RWPE2 (cell line): ENCODE measurements around the gene ARHGEF3.

Experiments
- ATAC-seq: fragments of 200-7000 bp; cut with Tn5 transposase; 3 replicates; pipeline ENCODE4 v1.9.1; 2021; ENCODE audit warnings: low read depth
- DNase-seq: peaks from one replicate; pipeline ENCODE4 v3.0.0-alpha.2; 2020; ENCODE audit warnings: low spot score
- H3K27ac ChIP-seq: fragments of 450-650 bp; 2 replicates; pipeline ENCODE4 v1.5.1; 2017; ENCODE audit warnings: mild to moderate bottlenecking; ENCODE audit not compliant: poor library complexity, severe bottlenecking
- H3K27me3 ChIP-seq: fragments of 250-450 bp; sonication (Bioruptor Pico); 2 replicates; pipeline ENCODE4 v1.5.1; 2021; ENCODE audit warnings: mild to moderate bottlenecking, moderate library complexity; ENCODE audit not compliant: insufficient read depth, poor library complexity, severe bottlenecking
- H3K36me3 ChIP-seq: fragments of 250-450 bp; sonication (Bioruptor Pico); 2 replicates; pipeline ENCODE4 v1.5.1; 2020; ENCODE audit warnings: low read depth, mild to moderate bottlenecking, moderate library complexity
- H3K4me1 ChIP-seq: fragments of 250-450 bp; sonication (Bioruptor Pico); 2 replicates; pipeline ENCODE4 v1.5.1; 2021; ENCODE audit warnings: mild to moderate bottlenecking, moderate library complexity; ENCODE audit not compliant: insufficient read depth, poor library complexity, severe bottlenecking
- H3K4me3 ChIP-seq: fragments of 250-450 bp; sonication (Bioruptor Pico); 2 replicates; pipeline ENCODE4 v1.5.1; 2021; ENCODE audit warnings: mild to moderate bottlenecking, moderate library complexity; ENCODE audit not compliant: severe bottlenecking
- H3K9me3 ChIP-seq: fragments of 250-450 bp; sonication (Bioruptor Pico); 2 replicates; pipeline ENCODE4 v1.5.1; 2021; ENCODE audit warnings: mild to moderate bottlenecking, moderate library complexity; ENCODE audit not compliant: severe bottlenecking
- CTCF ChIP-seq: fragments of 450-650 bp; IDR thresholded peaks from one replicate; pipeline ENCODE4 v1.5.1; 2017; ENCODE audit warnings: mild to moderate bottlenecking, moderate library complexity; ENCODE audit not compliant: poor library complexity, severe bottlenecking

Gene ARHGEF3

GRCh38 chr3:56754741-56755417 lies 46.9 kb downstream of the ARHGEF3 start:
- DNase-seq (no peak), ATAC-seq (no peak)
- no peaks in the 10 kb centered on the region for H3K27me3 ChIP-seq
- no peak overlapping the region for H3K4me3 ChIP-seq
- H3K36me3 ChIP-seq = peaks cover 14% of the 10 kb centered on the region
- H3K27ac ChIP-seq = no peak overlapping the region
- TF ChIP-seq CTCF = no peak
- no peaks in the 10 kb centered on the region for H3K9me3 ChIP-seq
- peaks cover 6% of the 10 kb centered on the region for H3K4me1 ChIP-seq

- Histone ChIP-seq H3K9me3 (no peaks in the 10 kb centered on the region), H3K27ac (no peak overlapping the region), H3K36me3 (peaks cover 24% of the 10 kb centered on the region), H3K27me3 (no peaks in the 10 kb centered on the region), H3K4me3 (no peak overlapping the region), H3K4me1 (peaks cover 4% of the 10 kb centered on the region)
- DNase-seq (no peak), ATAC-seq (no peak)
- no peak for TF ChIP-seq CTCF
Observed at GRCh38 chr3:56753206-56753820, 48.4 kb downstream of the ARHGEF3 start.

GRCh38 chr3:56751056-56751707 lies 50.6 kb downstream of the ARHGEF3 start:
- H3K9me3 ChIP-seq = no peaks in the 10 kb centered on the region
- no peak; the same call in 2 of the 3 replicates for ATAC-seq
- no peaks in the 10 kb centered on the region for H3K27me3 ChIP-seq
- DNase-seq = no peak
- H3K4me1 ChIP-seq = peaks cover 3% of the 10 kb centered on the region
- no peak for TF ChIP-seq CTCF
- no peak overlapping the region for H3K4me3 ChIP-seq
- peaks cover 24% of the 10 kb centered on the region for H3K36me3 ChIP-seq
- no peak overlapping the region for H3K27ac ChIP-seq

- DNase-seq (no peak), ATAC-seq (no peak)
- H3K36me3 ChIP-seq = peaks cover 28% of the 10 kb centered on the region
- H3K4me3 ChIP-seq = no peak overlapping the region
- H3K27me3 ChIP-seq = no peaks in the 10 kb centered on the region
- peaks cover 3% of the 10 kb centered on the region for H3K4me1 ChIP-seq
- no peaks in the 10 kb centered on the region for H3K9me3 ChIP-seq
- TF ChIP-seq CTCF = no peak
- no peak overlapping the region for H3K27ac ChIP-seq
Observed at GRCh38 chr3:56748663-56749231, 53.0 kb downstream of the ARHGEF3 start.
